ENCODE results near the gene GALNT7. TPM values are rescaled to one million over a fixed set of nuclear protein-coding genes. Genes with fewer than 3 reads are reported as not detected.

The GALNT7 gene
- total and polyA plus RNA-seq, 2 donors (not counting 3 experiments of a cell fraction or from before 2014, with no cell fraction given): 19.6 to 54.6 TPM

DNA sequence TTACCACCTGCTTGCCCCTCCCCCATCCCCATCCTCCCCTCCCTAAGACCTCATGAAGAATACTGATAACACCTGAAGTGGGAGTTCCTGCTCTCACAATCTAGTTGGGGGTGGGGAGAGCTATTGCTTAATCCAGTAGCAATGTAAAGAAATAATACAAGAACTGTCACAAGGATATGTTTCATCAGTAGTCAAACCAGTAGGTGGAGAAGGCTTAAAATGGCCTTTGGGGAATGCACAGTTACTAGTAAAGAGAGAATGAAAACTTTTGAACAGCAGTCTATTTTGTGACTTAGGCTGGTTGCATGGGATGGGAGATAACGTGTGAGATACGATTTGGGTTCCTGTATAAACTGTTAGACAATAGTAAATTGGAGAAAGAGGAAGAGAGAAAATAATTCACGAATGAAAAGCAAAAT lies 6.0 kb downstream of the GALNT7 start:
- DNase-seq (ENCODE audit: low read depth, low spot score): no peak
- no peak overlapping the region for H3K4me2 ChIP-seq (ENCODE audit: insufficient read depth, low read length)
- H2AFZ ChIP-seq (ENCODE audit: low read depth, low read length): no peak overlapping the region
- ChIA-PET POLR2A (no interaction called here), CTCF (interaction anchor here (0.7 to 2.4 kb wide), 4 partner anchors 19 to 161 kb away, joined by 3 to 7 read pairs (median 4); no protein-coding TSS in a partner anchor)
- H3K36me3 ChIP-seq (ENCODE audit: control insufficient read depth in 2 of 2, extremely low read depth in 1 of 2, insufficient read depth in 2 of 2, low read length in 2 of 2): no peaks in the 10 kb centered on the region
- intact Hi-C loops (cut with micrococcal nuclease) (no loop called here), dilution Hi-C loops (cut with MboI; ENCODE audit: extremely low pct_ligation_motif_present, low sequenced_read_pairs) (no loop called here)
- H3K4me3 ChIP-seq (replicated peaks in 1 of 3; ENCODE audit: insufficient read depth in 1 of 3, low read depth in 1 of 3, low read length in 3 of 3): no peak overlapping the region
- no peaks in the 10 kb centered on the region for H3K27me3 ChIP-seq (ENCODE audit: control insufficient read depth in 2 of 2, insufficient read depth in 2 of 2, low read length in 2 of 2)
- FAIRE-seq: no peak
- H3K9ac ChIP-seq (replicated peaks; ENCODE audit: extremely low read depth, insufficient read depth, low read length): no peak overlapping the region
- no TSS peak for BruUV-seq (replicated peaks)
- H3K4me1 ChIP-seq (ENCODE audit: control insufficient read depth, extremely low read depth, insufficient read depth, low read length): peaks cover 26% of the 10 kb centered on the region
- H3K9me1 ChIP-seq (replicated peaks; ENCODE audit: control insufficient read depth, extremely low read depth, insufficient read depth, low read length): no peaks in the 10 kb centered on the region
- TF ChIP-seq EZH2 (IDR thresholded peaks at IDR 0.05; ENCODE audit: borderline replicate concordance, low read depth, low read length, severe bottlenecking) (no peak), GATA2 (IDR thresholded peaks at IDR 0.05; ENCODE audit: insufficient read depth, insufficient read length, low read depth, low read length) (no peak), POLR2AphosphoS5 (IDR thresholded peaks at IDR 0.05; ENCODE audit: insufficient read depth, low read depth, low read length) (no peak), MYC (IDR thresholded peaks at IDR 0.05; ENCODE audit: low read depth, low read length) (no peak), JUN (IDR thresholded peaks at IDR 0.05; ENCODE audit: borderline replicate concordance, insufficient read depth, insufficient read length, low read depth) (no peak), POLR2A (IDR thresholded peaks at IDR 0.05; ENCODE audit: low read depth, low read length) (no peak), FOS (IDR thresholded peaks at IDR 0.05; ENCODE audit: borderline replicate concordance, insufficient read depth, low read length) (no peak)
- TF ChIP-seq, protein P1, sequence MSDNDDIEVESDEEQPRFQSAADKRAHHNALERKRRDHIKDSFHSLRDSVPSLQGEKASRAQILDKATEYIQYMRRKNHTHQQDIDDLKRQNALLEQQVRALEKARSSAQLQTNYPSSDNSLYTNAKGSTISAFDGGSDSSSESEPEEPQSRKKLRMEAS (IDR thresholded peaks at IDR 0.05; ENCODE audit: insufficient read depth, insufficient read length): no peak
- TF ChIP-seq, protein P2, sequence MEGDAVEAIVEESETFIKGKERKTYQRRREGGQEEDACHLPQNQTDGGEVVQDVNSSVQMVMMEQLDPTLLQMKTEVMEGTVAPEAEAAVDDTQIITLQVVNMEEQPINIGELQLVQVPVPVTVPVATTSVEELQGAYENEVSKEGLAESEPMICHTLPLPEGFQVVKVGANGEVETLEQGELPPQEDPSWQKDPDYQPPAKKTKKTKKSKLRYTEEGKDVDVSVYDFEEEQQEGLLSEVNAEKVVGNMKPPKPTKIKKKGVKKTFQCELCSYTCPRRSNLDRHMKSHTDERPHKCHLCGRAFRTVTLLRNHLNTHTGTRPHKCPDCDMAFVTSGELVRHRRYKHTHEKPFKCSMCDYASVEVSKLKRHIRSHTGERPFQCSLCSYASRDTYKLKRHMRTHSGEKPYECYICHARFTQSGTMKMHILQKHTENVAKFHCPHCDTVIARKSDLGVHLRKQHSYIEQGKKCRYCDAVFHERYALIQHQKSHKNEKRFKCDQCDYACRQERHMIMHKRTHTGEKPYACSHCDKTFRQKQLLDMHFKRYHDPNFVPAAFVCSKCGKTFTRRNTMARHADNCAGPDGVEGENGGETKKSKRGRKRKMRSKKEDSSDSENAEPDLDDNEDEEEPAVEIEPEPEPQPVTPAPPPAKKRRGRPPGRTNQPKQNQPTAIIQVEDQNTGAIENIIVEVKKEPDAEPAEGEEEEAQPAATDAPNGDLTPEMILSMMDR (IDR thresholded peaks at IDR 0.05; ENCODE audit: extremely low read depth in 1 of 2, insufficient read depth in 1 of 2, low read depth in 1 of 2, low read length in 2 of 2): no peak
- peaks cover 51% of the 10 kb centered on the region for H3K79me2 ChIP-seq (ENCODE audit: control insufficient read depth, insufficient read depth, low read length)
- H4K20me1 ChIP-seq (replicated peaks; ENCODE audit: control insufficient read depth, extremely low read depth, insufficient read depth, low read length): peaks cover 9% of the 10 kb centered on the region
- H3K27ac ChIP-seq (ENCODE audit: insufficient read depth, low read depth, low read length): no peak overlapping the region
- no peaks in the 10 kb centered on the region for H3K9me3 ChIP-seq (replicated peaks; ENCODE audit: control insufficient read depth, insufficient read depth, low read length)

Measured in endothelial cell of umbilical vein (primary cell).